HuH-7.5 (cell line): Measurements from ENCODE around the gene CARS1.

Experiments used
- DNase-seq: peaks from one replicate; pipeline ENCODE4 v3.0.0; 2011; ENCODE audit warnings: low spot score

CARS1 gene

DNA sequence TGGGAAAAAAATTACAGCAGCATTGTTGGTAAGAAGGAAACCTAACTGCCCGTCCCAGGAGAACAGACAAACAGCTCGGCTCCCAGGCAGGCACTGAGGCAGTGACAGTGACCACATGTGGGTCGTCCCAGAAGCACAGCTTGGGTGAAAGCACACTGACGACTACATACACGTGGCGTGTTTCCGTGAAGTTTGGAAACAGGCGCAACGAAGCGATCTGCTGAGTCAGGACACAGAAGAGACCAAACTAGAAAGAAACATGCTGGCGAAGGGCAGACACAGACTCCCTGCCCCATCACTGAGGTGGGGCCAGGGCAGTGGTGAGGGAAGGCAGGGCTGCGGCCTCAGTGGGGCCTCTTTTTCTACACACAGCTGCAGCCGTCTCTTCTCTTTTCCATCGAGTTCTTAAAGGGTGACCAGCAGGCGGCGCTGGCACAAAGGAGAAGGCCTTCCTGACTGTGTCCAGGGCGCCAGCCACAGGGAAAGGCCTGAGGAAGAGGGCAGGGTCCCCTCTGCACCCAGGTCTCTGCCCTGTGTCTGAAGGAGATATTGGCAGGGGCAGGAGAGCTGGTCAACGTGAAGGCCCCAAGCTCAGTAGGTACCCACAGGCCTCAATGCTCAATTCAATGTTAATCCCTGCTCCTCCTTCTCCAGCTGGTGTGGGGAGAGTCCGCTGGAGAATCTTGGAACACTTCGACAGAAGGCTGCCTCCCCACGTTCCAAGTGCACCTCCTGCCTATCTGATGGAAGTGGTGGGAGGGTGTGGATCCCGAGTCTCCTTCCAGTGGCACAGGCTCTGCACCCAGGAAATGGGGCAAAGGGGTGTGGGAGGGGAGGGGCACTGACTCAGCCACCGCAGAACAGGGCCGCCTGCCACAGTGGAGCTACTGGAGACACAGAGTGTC is 19.9 kb downstream of the CARS1 start:
- peak; percentile 47 for DNase-seq

DNA sequence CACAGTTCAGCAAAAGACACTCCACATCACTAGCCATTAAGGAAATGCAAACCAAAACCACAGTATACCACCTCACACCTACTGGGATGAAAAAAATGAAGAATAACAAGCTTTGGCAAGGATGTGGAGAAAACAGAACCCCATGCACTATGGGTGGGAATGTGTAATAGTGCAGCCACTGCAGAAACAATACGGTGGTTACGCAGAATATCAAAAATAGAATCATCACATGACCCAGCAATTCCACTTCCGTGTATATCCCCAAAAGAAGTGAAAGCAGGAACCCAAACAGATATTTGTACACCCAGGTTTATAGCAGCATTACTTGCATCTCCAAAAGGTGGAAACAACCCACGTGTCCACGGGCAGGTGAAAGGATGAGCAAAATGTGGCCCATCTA is 20.8 kb downstream of the CARS1 start:
- DNase-seq, result no peak

DNA sequence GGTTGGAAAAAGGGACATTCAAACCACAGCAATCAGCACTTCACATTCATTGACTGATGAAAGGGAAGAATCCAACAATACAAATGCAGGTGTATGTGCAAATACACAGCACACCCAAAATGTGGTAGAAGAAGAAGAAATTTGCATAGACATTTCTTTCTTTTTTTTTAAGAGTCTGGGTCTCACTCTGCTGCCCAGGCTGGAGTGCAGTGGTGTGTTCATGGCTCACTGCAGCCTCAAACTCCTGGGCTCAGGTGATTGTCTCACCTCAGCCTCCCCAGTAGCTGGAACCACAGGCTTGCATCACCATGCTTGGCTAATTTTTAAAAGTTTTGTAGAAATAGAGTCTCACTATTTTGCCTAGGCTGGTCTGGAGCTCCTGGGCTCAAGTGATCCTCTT is 21.9 kb downstream of the CARS1 start:
- no peak for DNase-seq

DNA sequence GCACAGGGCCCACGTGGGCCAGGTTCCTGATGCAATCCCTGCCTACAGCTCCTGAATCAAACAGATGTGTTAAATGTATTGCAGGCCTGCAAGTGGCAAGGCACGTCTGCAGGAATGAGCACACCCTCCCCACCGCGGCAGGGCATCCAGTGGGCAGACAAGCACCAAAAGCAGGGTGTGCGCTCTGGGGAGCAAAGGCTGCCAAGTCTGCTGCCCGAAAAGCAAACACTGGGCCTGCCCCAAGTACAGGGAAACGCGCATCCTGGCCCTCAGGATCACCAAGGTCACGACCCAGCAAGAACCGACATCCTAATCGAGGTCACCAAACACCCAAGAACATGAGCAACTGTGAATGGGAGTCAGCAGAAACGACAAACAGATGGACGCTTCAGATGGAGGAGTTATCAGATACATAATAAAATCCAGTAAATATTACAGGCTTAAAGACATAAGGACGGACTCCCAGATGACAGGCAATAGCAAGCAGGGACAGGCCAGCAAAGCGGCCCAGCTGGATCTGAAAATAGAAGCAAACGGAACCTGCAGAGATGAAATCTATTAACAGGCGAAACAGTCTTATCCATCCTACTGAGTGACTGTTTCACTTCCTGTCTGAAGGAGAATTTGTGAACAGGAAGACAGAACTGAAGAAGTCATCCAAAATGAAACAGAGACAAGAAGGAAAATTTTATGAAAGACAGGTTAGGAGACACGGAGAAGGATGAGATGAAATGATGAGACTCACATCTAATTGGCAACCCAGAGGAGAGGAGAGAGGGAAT is 26.7 kb downstream of the CARS1 start:
- DNase-seq, result no peak

DNA sequence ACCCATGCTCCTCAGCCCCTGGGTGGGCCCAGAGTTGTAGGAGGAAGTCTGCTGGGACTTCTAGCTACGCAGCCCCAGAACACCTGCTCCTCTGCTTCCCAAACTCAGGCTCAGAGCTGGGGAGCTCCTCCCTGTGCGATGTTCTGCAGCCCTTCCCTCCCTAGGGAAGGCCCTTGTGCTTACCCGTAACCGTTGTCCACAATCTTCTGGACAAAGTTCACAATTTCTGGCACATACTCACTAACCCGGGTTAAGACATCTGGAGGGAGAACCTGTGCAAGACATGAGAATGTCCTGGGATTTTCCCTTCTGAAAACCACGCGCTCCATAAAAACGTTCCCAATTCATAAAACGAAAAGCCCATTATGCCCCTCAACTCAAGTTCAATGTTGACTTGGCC is 28.4 kb downstream of the CARS1 start:
- DNase-seq, result no peak

DNA sequence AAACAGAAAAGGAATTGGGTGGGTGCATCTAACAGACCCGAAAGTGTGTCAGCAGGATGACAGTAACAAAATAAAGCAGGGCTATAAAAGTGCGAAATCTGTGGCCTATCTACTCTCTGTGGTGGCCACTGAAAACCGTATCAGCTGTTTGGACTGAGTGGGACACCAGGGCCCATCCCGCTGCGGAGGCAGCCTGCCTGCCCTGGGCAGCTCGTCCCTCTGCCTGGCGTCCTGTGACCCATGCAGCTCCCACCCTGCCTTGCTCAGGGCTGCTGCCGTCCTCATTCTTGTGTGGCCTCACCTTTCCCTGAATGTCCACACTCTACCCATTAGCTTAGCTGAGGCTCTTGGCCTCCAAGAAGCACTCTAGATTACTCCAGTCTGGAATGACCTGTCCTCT is 30.4 kb downstream of the CARS1 start:
- no peak for DNase-seq

DNA sequence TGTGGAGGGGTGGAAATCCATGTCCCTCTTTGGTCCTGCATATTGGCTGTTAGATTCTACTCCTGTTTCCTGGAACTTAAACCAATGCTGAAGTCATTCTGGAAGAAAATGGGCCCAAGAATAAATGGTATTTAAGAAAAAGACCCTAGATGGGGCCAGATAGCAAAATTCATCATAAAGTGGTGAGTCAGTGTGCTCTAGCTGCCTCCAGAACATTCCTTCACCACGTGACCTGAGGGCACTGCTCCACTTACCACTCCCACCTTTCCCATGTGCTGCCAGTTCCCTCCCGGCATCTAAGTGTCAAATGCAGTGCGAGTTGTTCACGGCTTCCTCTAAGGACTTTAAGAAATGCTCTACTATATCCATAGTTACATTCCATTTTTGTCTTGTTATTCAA is 34.2 kb downstream of the CARS1 start:
- DNase-seq, result no peak

DNA sequence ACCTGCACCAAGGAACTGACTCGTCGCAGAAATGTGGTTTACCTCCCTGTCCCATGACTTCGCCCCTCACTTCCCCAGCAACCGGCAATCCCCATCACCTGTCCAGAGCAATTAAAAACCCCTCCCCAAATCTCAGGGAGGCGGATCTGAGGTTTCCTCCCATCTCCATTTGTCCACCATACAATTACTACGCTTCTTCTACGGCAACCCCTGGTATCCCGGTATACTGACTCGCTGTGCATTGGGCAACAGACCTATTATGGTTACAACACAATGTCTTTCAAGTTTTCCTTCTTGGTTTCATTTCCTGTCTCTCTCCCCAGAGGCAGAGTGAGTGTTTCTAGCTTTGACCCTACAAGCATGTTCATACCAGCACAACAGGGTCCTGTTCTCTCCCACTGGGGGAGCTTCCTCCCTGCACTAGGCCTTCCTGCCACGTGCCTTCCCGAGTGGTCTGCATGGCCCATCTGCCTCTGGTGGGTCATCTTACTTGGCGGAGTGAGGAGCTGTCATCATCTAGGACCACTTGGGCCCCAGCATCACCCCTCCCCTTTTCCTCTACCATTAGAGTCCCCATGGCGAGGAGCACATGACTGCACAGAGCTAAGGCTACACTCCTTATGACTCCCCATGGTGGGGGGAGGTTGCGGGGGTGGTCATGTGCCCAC is 34.8 kb downstream of the CARS1 start:
- DNase-seq, result no peak

DNA sequence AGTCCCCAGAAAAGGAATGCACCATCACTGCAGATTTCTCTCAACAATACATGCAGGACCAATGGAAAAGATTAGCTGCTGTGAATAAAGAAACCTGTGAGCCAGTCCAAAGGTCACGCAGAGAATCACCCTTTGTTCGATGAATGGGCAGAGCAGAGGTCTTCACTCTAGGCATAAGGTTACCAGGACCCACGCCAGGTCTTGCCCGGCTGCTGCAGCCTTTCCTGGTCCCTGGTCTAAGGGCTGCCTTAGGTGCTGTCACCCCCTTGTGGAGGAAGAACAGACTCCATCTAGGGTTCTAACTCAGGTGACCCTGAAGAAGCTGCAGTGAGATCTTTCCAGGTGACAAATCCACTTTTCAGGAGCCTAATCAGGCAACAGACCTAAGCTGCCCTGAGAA is 36.1 kb downstream of the CARS1 start:
- peak; percentile 62 for DNase-seq

DNA sequence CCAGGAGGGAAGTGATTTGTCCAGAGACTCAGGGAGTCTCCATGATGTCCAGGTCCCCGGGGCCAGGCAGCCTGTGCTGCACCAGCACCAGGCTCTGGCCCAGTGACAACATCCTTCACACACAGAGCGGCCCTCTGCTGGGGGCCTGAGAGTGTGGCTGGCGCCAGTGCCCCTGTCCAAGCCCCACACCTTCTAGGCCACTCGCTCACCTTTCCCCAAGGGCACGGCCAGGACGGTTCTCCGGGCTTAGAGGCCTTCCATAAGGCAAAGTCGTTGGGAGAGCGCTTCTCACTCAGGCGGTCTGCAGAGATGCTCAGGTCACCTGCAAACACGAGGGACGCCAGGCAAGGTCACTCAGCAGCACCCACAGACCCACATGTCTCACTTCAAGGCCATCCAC is 37.2 kb downstream of the CARS1 start:
- DNase-seq, result no peak

DNA sequence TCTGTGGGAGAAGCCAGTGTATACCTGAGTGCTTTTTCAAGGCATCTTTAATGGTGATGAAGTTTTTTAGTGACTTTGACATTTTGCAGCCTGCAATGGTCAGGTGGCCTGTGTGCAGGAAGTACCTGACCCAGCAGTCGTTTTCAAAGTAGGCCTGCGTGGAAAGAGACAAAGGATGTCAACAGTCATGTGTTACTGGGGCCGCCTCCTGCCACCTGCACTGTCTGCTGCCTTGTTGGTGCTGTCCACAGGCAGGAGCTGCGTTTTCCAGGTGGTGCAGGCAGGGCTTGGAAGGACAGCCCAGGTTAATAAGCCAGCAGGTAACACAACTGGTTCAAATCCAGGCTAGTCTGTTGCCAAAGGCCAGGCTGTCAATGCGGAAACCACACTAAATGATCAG is 38.6 kb downstream of the CARS1 start:
- no peak for DNase-seq

DNA sequence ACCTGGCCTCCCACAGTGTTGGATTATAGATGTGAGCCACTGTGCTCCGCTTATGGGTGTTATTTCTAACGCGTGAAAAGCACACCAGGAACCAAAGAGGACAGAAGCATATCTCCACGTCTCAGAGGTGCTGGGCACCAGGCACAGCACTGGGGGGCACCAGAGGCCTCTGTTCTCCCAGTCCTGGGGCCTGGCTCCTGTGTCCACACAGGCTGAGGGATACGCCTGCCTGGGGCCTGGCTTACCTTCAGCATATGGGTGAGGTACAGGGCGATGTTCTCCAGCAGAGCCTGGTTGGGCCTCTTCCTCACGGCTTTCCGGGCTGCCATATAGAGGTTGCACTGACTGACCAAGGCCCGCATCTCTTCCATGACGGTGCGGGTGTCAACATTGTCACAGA is 40.4 kb downstream of the CARS1 start:
- DNase-seq, result no peak

DNA sequence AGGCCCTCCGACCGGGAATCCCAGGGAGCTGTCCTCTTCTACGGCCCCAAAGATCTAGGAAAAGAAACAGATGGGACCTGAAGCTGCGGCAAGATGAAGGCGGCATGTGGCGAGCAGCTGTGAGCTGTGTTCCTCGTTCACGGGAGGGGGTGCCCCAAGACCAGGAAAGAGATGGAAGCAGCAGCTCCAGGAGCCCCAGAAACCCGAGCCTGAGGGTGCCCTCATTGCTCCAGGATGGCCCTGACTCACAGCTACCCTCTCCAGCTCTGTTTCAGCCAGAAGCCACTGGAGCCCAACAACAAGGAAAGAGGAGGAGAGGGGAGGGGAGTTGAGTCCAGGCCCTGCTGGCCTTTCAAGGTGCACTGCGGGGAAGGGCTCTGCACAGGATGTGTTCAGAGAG is 41.4 kb downstream of the CARS1 start:
- no peak for DNase-seq

DNA sequence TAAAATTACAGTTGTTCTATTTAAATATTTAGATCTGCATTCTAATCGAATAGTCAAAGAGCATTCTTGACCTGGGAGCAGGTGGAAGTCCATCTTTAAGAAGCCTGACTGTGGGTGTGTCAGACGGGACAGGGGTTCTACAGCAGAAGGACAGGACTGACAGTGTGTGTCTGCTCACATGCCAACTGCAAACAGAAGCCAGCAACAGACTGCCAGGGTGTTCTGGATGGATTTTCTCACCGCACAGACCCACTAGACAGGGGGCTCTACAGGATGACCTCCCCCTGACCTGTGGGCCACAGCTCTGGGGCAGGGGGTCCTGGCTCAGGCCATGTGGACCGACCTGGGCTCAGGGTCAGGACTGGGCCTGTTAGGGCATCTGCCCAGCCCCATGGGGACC is 42.3 kb downstream of the CARS1 start:
- DNase-seq, result no peak

DNA sequence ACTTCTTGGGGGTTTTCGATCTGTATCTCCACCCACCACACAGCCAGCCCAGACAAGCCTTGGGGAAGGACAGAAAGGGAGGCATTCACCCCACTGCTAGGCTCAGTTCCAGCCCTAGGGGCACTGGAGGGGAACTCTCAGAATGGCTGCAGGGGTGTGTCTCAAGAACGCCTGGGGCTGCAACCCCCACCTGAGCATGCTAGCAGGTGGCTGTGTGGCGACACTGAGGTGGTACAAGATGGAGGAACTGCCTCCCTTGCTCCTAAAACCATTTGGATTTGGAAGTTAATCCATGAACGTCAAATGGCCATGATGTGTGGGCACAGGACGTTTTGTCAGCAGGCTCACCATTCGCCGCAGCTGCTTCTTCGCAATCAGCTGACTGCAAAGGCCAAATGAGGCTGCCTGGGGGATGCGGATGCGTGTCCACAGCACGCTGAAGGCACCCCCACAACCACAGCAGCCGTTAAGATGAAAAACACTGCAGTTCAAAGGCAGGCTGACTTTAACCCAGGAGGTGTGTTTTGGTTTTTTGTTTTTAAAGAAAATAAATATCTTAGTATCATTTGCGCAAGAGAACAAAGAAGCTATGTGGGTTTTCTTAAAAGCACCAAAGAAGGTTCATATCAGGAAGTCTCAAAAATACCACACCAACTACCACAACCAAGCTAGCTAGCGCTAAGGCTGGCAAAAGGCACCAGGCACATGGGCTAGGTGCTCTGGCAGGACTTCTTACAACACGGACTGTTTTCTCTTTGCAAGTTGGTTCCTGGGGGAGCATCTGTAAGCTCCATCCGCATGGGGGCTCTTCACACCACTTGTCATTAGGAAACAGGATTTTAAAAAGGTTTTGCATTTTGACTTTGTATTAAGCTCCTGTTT is 42.9 kb downstream of the CARS1 start:
- DNase-seq, result no peak

DNA sequence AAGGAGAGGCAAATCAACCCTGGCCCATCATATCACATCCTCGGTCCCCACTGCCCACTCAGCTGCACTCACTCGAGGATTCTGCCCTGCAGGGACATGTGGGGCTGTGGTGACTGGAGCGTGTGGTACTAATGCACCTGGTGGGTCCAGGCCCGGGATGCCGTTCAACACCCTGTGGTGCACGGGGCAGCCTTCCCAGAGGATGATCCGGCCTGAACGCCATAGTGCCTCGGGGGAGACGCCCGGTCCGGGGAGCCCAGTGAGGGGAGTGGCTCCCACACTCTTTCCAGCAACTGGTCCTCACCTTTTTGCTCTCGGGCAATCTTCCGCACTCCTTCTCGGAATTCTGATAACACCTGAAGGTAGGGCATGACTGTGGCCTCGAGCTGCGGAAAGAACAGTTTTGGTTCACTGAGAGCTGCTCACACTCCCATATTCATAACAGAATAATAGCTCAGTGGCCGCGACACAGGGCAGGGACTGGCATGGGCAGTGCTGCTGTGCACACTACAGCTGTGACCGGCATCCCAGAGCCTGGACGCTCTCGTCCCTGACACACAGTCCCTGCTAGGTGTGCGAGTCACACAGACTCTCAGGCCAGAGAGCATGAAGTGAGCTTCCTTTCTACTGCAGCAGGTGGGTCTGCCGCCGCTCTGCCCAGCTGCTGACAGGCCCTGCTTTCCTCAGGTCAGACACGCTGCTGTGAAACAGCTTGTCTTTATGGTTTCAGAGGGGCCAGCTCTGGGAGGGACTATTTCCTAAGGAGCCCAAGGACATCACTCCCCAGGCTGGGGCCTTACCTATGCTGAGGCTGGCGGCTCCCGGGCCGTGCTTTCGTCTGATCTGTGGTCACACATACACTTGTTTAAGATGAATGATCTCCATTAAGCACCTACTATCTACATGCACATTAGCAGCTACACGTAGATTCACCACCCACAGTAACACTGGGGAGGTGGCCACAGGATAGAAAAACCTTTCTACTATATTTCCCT is 45.0 kb downstream of the CARS1 start:
- no peak for DNase-seq

DNA sequence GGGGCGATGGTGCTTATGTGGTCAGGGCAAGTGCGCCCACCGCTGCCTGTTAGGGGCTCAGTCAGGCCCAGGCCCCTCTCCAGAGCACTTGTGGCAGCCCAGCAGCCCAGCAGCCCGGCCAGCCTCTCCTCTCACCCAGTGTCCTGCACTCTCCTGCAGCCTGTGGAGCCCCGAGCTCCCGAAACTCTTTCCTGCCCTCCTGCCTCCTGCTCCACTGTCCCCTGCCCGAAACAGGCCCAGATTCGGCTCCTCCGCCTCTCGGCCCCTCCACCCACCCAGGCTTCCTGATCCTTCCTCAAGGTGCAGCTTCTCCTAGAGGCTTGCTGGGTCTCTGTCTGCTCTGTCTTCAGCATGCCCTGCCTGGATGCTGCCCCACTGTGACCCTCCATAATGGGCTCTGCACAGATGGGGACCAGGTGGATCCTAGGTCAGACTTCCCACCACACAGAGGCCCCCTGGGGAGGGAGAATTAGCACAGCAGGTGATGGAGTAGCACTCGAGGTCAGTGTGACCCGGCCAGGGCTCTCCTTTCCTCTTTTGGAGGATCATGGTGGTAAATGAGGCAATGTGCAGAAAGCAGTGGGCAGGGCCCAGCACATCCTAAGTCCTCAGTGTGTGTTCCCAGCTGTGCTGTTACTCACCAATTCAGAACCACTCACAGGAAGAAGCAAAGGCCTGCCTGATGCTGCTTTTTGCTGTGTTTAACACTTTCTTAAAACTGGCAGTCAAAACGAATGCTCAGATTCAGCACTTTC is 46.5 kb downstream of the CARS1 start:
- no peak for DNase-seq

DNA sequence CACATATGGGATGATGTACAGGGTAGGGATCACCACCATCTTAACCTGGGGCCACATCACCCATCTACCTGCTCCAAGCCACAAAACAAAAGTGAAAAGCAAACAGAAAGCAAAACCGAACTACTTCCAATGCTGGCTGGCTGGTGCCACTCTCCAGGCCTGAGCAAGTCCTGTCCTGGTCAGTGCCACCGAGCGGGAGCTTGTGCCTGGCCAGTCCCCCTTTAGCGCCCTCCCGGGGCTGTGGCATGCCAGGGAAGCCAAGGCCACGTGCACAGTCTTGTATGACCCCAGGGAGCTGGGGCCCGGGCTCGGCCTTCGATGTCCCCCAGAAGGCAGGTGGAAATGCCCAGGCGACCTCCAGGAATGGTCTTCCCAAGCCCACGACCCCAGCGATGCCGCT is 47.2 kb downstream of the CARS1 start:
- no peak for DNase-seq

DNA sequence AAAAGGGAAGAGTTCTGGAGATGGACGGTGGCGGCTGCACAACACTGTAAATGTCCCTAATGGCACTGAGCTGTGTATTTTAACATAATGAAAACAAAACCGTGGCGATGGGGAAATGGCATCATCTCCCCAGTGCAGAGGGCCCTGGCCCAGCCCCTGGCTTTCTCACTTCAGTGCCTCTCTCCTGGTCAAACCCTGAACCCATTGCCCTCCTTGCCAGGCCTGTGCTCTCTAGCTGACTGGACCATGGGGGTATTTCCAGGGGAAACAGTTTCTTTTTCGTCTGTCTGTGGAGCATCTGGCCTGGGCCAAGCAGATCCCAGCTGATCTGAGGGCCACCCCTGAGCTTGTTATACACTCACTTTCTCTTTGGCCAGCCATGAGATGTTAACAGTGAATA is 47.7 kb downstream of the CARS1 start:
- DNase-seq, result no peak
